Measurements from ENCODE around the gene LAMC1.

- TF ChIP-seq PBX3 (CRISPR knock-in tag; IDR thresholded peaks at IDR 0.05) (no peak), ZNF398 (tag by site-specific recombination; IDR thresholded peaks at IDR 0.05) (no peak), ZNF335 (tag by site-specific recombination; conservative IDR thresholded peaks at IDR 0.05) (no peak), CTCF (tag by site-specific recombination; IDR thresholded peaks at IDR 0.05) (no peak), ATF2 (tag by site-specific recombination; IDR thresholded peaks at IDR 0.05; ENCODE audit: low read depth) (no peak), ZNF274 (IDR thresholded peaks at IDR 0.05; ENCODE audit: low read length) (no peak), ZNF274 (tag by site-specific recombination; IDR thresholded peaks at IDR 0.05; ENCODE audit: borderline replicate concordance) (no peak), ZNF596 (tag by site-specific recombination; IDR thresholded peaks at IDR 0.05) (no peak), ZNF501 (tag by site-specific recombination; IDR thresholded peaks at IDR 0.05) (no peak), REST (tag by site-specific recombination; IDR thresholded peaks at IDR 0.05) (no peak), ZNF2 (tag by site-specific recombination; IDR thresholded peaks at IDR 0.05) (no peak), ZNF19 (tag by site-specific recombination; IDR thresholded peaks at IDR 0.05; ENCODE audit: low read depth) (no peak), ZNF623 (tag by site-specific recombination; IDR thresholded peaks at IDR 0.05) (no peak)
These were observed 20.4 kb upstream of the LAMC1 start for GRCh38 chr1:183002797-183003196.

All from HEK293 (cell line).